HepG2 (cell line): ENCODE data around the gene PDZD7. TPM values are rescaled to one million over a fixed set of nuclear protein-coding genes. Genes with fewer than 3 reads are reported as not detected.
A peak's percentile ranks its signal among the peaks of the same experiment; 100 is the strongest.

ENCODE experiments used
- ADNP ChIP-seq: sonication (generic); formaldehyde crosslinking; IDR thresholded peaks from 2 replicates; pipeline ENCODE4 v1.4.0; 2020; ENCODE audit warnings: missing genetic modification reagents
- ATF1 ChIP-seq: IDR thresholded peaks from 2 replicates; pipeline ENCODE4 v1.6.1; 2016; ENCODE audit warnings: mild to moderate bottlenecking, control low read depth
- CBX5 ChIP-seq: sonication (generic); formaldehyde crosslinking; IDR thresholded peaks from 2 replicates; pipeline ENCODE4 v1.4.0; 2020; ENCODE audit warnings: missing genetic modification reagents, borderline replicate concordance
- CENPT ChIP-seq: sonication (generic); formaldehyde crosslinking; IDR thresholded peaks from 2 replicates; pipeline ENCODE4 v1.8.0; 2022; ENCODE audit warnings: low read depth, mild to moderate bottlenecking, moderate library complexity, missing genetic modification reagents
- FOXO4 ChIP-seq: sonication (generic); formaldehyde crosslinking; conservative IDR thresholded peaks from 2 replicates; pipeline ENCODE4 v1.8.1; 2023; ENCODE audit warnings: missing genetic modification reagents
- LRRFIP1 ChIP-seq: sonication (generic); formaldehyde crosslinking; conservative IDR thresholded peaks from 2 replicates; pipeline ENCODE4 v1.4.0; 2020; ENCODE audit warnings: missing genetic modification reagents
- MTF1 ChIP-seq: sonication (generic); formaldehyde crosslinking; IDR thresholded peaks from 2 replicates; pipeline ENCODE4 v1.5.0; 2020; ENCODE audit warnings: missing genetic modification reagents
- MYC ChIP-seq: sonication (generic); formaldehyde crosslinking; IDR thresholded peaks from 2 replicates; pipeline ENCODE4 v1.9.0; 2021; ENCODE audit warnings: missing genetic modification reagents, borderline replicate concordance
- NR2F1 ChIP-seq, 2 experiments: fragments of 450-650 bp in 1 of 2; formaldehyde crosslinking in 1 of 2; IDR thresholded peaks; 2 replicates each; pipeline versions ENCODE4 v1.5.0 to v1.6.1; 2016 to 2020; ENCODE audit warnings: mild to moderate bottlenecking in 1 of 2, missing compliant biosample characterization in 1 of 2, missing genetic modification reagents in 1 of 2, moderate library complexity in 1 of 2
- SAP130 ChIP-seq: IDR thresholded peaks from 2 replicates; pipeline ENCODE4 v1.6.1; 2016; ENCODE audit warnings: low read depth
- SNRNP70 ChIP-seq: fragments of 200-400 bp; formaldehyde crosslinking; IDR thresholded peaks from 2 replicates; pipeline ENCODE4 v1.6.1; 2017; ENCODE audit warnings: mild to moderate bottlenecking, low read depth, low read length, moderate library complexity
- STAG1 ChIP-seq: sonication (generic); formaldehyde crosslinking; IDR thresholded peaks from 2 replicates; pipeline ENCODE4 v1.4.0; 2020; ENCODE audit warnings: missing genetic modification reagents
- ZNF30 ChIP-seq: sonication (generic); formaldehyde crosslinking; IDR thresholded peaks from 2 replicates; pipeline ENCODE4 v1.5.0; 2020; ENCODE audit warnings: mild to moderate bottlenecking, missing genetic modification reagents
- ZNF367 ChIP-seq: sonication (generic); formaldehyde crosslinking; IDR thresholded peaks from 2 replicates; pipeline ENCODE4 v1.4.0; 2020; ENCODE audit warnings: missing genetic modification reagents, borderline replicate concordance
- ZNF607 ChIP-seq: sonication (generic); formaldehyde crosslinking; IDR thresholded peaks from 2 replicates; pipeline ENCODE4 v1.5.1; 2020; ENCODE audit warnings: missing genetic modification reagents, mild to moderate bottlenecking, borderline replicate concordance
- ZNF660 ChIP-seq: sonication (generic); formaldehyde crosslinking; IDR thresholded peaks from 2 replicates; pipeline ENCODE4 v1.5.1; 2020; ENCODE audit warnings: mild to moderate bottlenecking, low read depth, missing genetic modification reagents, borderline replicate concordance
- ZNF670 ChIP-seq: sonication (generic); formaldehyde crosslinking; IDR thresholded peaks from 2 replicates; pipeline ENCODE4 v1.8.0; 2022; ENCODE audit warnings: mild to moderate bottlenecking, missing genetic modification reagents, borderline replicate concordance
- ZUFSP ChIP-seq: sonication (generic); formaldehyde crosslinking; IDR thresholded peaks from 2 replicates; pipeline ENCODE4 v1.9.0; 2021; ENCODE audit warnings: missing genetic modification reagents, mild to moderate bottlenecking, borderline replicate concordance
- polyA plus RNA-seq, 8 experiments: library from polyadenylated mRNA; depleted of rRNA in 3 of 8; stranded (reverse) in 7 of 8; unstranded in 1 of 8; fragments of >200 nt; fragmentation: Illumina TruSeq in 4 of 8; extraction: Trizol in 4 of 8; gene quantifications; 2 replicates each; pipeline versions ENCODE4 v1.2.1 to v1.2.3, GENCODE V29; 2011 to 2016; ENCODE audit warnings: low read depth in 4 of 8, missing spikeins in 1 of 8, mixed read lengths in 1 of 8; ENCODE audit not compliant: insufficient read depth in 1 of 8
- total RNA-seq, 5 experiments: library from RNA; depleted of rRNA; stranded (reverse); fragments of >200 nt; fragmentation: Illumina TruSeq; extraction: Trizol; gene quantifications; 2 replicates each; pipeline ENCODE4 v1.2.3, GENCODE V29; 2016; ENCODE audit warnings: low read depth in 1 of 5
- TF ChIP-seq, protein P1 (sequence below): IDR thresholded peaks from 2 replicates; pipeline ENCODE4 v1.4.0; 2020; ENCODE audit warnings: mild to moderate bottlenecking, missing genetic modification reagents
- TF ChIP-seq, protein P2 (sequence below): sonication (generic); formaldehyde crosslinking; IDR thresholded peaks from 2 replicates; pipeline ENCODE4 v1.4.0; 2020; ENCODE audit warnings: missing genetic modification reagents, low read depth, mild to moderate bottlenecking, borderline replicate concordance

PDZD7 gene
- total and polyA plus RNA-seq, 2 of the 13 experiments (the other 11 are each of a cell fraction or from before 2014, with no cell fraction given), result 0.58 to 0.73 TPM

DNA sequence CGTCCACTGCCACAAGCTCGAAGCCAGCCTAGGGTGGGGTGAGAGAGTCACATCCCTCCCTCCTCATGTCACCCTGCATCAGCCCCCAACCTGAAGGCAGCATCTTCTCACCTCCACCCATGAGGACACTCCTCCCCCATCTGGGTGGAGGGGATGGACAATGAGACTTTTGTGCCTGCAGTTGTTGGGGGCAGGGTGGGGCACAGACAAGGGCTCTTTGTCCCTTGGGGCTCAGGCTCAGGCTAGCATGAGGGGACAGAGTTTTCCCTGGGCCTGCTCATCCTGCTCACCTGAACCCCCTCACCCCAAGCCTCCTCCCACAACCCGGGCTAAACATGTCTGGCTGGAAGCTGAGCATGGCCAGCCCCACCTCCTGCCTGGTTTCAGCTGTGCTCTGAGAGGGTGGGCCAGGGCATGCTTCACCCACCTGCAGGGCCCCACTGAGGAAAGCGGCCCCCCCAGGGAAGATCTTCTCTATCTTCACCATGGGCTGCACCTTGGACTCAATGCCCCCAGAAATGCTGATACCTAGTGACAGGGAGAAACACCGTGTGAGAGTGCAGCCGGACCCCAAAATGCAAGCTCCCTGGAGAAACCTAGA, 22.0 kb downstream of the PDZD7 start (continued):
- TF ChIP-seq ZUFSP (CRISPR knock-in tag), result no peak
- TF ChIP-seq, protein P1, sequence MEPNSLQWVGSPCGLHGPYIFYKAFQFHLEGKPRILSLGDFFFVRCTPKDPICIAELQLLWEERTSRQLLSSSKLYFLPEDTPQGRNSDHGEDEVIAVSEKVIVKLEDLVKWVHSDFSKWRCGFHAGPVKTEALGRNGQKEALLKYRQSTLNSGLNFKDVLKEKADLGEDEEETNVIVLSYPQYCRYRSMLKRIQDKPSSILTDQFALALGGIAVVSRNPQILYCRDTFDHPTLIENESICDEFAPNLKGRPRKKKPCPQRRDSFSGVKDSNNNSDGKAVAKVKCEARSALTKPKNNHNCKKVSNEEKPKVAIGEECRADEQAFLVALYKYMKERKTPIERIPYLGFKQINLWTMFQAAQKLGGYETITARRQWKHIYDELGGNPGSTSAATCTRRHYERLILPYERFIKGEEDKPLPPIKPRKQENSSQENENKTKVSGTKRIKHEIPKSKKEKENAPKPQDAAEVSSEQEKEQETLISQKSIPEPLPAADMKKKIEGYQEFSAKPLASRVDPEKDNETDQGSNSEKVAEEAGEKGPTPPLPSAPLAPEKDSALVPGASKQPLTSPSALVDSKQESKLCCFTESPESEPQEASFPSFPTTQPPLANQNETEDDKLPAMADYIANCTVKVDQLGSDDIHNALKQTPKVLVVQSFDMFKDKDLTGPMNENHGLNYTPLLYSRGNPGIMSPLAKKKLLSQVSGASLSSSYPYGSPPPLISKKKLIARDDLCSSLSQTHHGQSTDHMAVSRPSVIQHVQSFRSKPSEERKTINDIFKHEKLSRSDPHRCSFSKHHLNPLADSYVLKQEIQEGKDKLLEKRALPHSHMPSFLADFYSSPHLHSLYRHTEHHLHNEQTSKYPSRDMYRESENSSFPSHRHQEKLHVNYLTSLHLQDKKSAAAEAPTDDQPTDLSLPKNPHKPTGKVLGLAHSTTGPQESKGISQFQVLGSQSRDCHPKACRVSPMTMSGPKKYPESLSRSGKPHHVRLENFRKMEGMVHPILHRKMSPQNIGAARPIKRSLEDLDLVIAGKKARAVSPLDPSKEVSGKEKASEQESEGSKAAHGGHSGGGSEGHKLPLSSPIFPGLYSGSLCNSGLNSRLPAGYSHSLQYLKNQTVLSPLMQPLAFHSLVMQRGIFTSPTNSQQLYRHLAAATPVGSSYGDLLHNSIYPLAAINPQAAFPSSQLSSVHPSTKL (CRISPR knock-in tag), result 0 out of 2 replicates have a peak, but pooled peaks have one; percentile 19
- no peak for TF ChIP-seq ZNF660
- no peak for TF ChIP-seq SNRNP70
- TF ChIP-seq, protein P2, sequence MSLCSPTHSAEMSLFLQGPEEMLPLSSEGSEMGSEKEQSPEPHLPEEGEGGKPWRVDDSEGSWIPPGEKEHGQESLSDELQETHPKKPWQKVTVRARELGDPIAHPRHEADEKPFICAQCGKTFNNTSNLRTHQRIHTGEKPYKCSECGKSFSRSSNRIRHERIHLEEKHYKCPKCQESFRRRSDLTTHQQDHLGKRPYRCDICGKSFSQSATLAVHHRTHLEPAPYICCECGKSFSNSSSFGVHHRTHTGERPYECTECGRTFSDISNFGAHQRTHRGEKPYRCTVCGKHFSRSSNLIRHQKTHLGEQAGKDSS (CRISPR knock-in tag), result no peak
- TF ChIP-seq ZNF670 (CRISPR knock-in tag), result no peak
- no peak for TF ChIP-seq CENPT (CRISPR knock-in tag)
- no peak for TF ChIP-seq ZNF607 (CRISPR knock-in tag)
- TF ChIP-seq NR2F1 (CRISPR knock-in tag; IDR thresholded peaks at IDR 0.05), result no peak
- TF ChIP-seq MYC (CRISPR knock-in tag), result peak; percentile 64
- no peak for TF ChIP-seq ZNF30 (CRISPR knock-in tag)
- TF ChIP-seq ATF1 (CRISPR knock-in tag), result no peak
- no peak for TF ChIP-seq FOXO4 (CRISPR knock-in tag)
- TF ChIP-seq SAP130, result peak; percentile 68
- no peak for TF ChIP-seq STAG1 (CRISPR knock-in tag)
- no peak for TF ChIP-seq MTF1 (CRISPR knock-in tag)
- TF ChIP-seq LRRFIP1 (CRISPR knock-in tag), result no peak
- TF ChIP-seq CBX5 (CRISPR knock-in tag), result no peak; the same call in 1 of the 2 replicates
- no peak for TF ChIP-seq ADNP (CRISPR knock-in tag)
- TF ChIP-seq ZNF367 (CRISPR knock-in tag), result no peak
